Measurements from ENCODE around the gene HHAT. TPM values are rescaled to one million over a fixed set of nuclear protein-coding genes. Genes with fewer than 3 reads are reported as not detected.

The HHAT gene
- polyA plus RNA-seq, 3 donors: 1.4 to 1.8 (median 1.7) TPM

GRCh38 chr1:210669951-210670350, 341.2 kb downstream of the HHAT start:
- H3K27ac ChIP-seq (ENCODE audit: low read depth, low read length): no peak overlapping the region

DNA sequence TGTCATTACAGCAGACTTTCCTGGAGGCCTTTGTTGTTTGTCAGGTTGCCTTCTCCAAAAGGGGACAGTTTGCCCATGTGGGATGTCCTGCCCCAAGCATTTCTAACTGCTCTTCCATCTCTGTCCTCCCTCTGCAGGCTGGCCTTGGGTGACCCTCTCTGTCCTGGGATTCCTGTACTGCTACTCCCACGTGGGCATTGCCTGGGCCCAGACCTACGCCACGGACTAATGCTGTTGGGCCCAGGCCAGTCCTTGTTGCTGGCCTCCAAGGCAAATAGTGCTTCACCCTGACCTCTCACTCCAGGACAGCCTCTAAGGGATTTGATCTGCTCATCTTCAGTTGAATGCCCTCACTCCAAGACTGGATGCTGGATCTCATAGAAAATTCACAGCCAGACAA, 345.4 kb downstream of the HHAT start:
- H3K27ac ChIP-seq (ENCODE audit: low read depth, low read length): no peak overlapping the region
- 54 to 87% (median 71%) methylated on average over 3 of the region's 3 CpGs for WGBS, 3 donors

- no peak overlapping the region for H3K27ac ChIP-seq (ENCODE audit: low read depth, low read length)
- WGBS, 3 donors: 91 to 98% (median 95%) methylated on average over 3 of the region's 3 CpGs
These were observed 347.8 kb downstream of the HHAT start for GRCh38 chr1:210676539-210676938.

DNA sequence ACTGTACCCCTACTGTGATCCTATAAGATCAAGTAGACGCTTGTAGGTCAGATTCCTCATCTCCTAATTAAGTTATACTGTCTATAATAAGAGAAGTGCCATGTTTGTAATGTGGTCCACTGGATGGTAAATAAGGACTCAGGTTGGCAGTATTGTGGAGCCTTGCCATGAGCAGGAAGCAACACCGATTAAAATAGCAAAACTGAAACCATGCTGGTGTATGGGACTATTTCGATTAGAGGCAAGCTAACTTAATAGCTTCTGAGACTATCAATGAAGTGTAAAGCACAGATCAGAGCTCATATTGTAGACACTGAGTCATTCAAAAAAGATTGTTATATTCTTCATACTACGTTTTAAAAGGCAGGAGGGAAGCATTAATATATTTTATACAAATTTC, 348.8 kb downstream of the HHAT start:
- WGBS, 3 donors: 79 to 93% (median 90%) methylated on average over 4 of the region's 4 CpGs
- H3K27ac ChIP-seq (ENCODE audit: low read depth, low read length): no peak overlapping the region

DNA sequence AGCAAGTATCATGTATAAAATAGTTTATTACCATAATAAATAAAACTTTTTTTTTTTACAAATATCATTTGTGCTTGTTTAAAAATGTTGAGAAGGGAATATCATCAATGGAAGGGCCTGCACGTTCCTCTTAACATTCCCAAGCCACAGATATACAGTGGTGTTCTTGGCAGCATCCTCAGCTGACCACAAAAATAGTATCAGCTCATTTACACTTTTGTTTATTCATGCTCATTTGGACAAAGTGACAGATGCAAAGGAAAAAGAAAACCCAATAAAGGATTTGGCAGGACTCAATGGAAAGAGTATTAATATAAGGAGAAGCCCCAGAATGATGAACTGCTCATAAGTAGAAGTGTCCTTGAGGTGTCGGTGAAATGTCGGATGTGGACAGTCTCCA, 349.6 kb downstream of the HHAT start:
- no peak overlapping the region for H3K27ac ChIP-seq (ENCODE audit: low read depth, low read length)
- 87 to 88% (median 88%) methylated on average over 3 of the region's 3 CpGs for WGBS, 3 donors

- H3K27ac ChIP-seq (ENCODE audit: low read depth, low read length): no peak overlapping the region
- 68 to 84% (median 70%) methylated on average over 7 of the region's 7 CpGs for WGBS, 3 donors
These were observed 352.5 kb downstream of the HHAT start for GRCh38 chr1:210681158-210681557.

GRCh38 chr1:210683403-210684047, 354.8 kb downstream of the HHAT start:
- no peak overlapping the region for H3K27ac ChIP-seq (ENCODE audit: low read depth, low read length)
- 93 to 95% (median 95%) methylated on average over 33 of the region's 33 CpGs for WGBS, 3 donors

DNA sequence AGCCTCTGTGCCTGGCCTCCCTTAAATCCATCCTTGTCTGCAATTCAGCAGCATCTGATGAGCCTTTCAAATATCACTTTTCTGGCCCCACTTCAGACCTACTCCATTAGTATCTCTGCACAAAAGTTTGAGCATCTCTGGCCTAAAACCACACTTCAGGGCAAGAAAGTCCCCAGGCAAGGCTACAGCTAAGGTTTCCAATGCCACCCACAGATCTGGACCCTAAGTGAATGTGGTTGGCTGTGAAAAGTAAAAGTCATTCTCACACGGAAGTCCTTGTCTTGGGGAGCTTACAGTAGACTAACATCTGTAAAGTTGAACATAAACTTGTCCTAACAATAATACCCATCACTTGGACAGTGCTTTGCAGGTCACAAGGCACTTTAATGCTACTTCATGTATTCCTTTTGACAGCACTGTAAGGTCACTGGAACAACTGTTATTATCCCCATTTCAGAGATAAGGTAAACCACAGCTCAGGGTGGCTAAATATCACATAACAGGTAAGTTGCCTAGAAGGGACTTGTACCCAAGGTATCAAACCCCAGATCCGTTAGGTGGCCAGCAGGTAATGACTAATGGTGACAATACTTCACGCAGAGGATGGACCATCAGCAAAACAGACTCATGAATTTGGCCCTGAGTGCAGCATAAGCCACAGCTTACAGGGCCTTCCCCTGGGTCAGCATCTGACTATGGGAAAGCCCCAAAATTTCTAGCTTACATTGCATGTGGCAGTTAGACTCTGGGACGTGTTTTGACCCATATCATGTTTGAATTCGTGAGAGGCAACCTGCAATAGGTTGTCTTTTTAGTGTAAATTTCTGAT, 356.0 kb downstream of the HHAT start:
- H3K27ac ChIP-seq (ENCODE audit: low read depth, low read length): no peak overlapping the region
- 63 to 78% (median 68%) methylated on average over 5 of the region's 5 CpGs for WGBS, 3 donors

DNA sequence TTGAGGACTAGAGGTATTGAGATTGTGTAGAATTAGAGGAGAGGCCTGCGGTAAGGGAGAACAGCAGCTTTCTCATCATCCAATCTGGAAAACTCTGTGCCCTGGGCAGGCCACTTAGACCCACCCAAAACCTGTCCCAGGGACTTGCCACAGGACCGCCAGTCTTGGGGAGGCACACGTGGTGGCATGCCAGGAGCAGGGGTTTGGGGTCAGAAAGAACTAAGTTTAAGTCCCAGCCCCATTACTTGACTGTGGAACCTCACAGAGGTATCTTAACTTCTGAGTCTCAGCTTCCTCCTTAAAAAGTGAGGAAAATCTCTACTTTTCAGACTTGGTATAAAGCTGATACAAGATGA, 356.6 kb downstream of the HHAT start:
- no peak overlapping the region for H3K27ac ChIP-seq (ENCODE audit: low read depth, low read length)
- 87 to 93% (median 93%) methylated on average over 3 of the region's 3 CpGs for WGBS, 3 donors

DNA sequence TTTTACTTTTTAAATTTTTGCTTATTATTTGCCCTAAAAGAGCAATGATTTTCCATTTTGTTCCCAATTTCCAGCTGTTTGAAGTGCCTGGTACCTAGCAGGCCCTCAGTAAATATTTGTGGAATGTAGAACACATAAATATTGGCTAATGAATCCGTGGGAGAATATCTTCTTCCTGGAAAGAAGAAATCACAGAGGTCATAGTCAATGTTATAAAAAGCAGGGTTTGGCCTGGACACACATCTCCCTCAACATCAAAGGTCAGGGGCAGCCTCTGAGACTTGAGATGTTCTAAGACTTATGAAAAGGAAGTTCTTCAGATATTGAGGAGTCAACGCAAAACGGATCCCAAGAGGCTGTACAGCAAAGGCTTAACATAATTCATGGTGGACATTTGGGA, 358.1 kb downstream of the HHAT start:
- 38 to 50% (median 41%) methylated on average over 3 of the region's 3 CpGs for WGBS, 3 donors

DNA sequence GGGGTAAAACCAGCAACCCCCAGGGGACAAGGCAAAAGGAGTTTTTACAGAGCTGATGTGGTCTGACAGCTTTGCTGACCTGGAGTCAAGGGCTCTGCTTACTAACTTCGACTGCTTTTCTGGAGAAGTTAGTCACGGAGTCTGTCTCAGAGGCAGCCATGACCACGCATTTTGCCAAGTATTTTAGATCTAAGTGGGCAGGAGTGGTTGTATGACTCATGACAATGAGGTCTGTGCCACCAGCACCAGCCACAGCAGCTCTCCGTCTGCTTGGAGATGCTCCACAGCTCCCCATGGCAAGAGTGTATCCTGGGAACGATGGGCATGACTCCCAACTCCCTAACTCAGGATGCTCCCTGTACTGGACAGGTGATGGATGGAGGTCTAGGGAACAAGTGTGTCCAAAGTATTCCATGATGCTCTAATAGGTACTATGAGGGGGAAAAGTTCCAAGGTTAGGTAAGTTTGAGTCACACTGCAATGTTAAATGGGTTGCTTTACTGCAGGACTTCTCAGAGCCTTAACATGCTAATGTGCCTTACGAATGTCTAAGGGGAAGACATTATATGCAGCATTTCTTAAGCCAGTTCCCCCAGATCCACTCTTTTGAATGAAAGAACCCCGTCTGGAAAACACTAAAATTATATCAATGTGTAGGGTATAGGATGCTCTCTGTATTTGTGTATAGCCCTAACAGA, 359.0 kb downstream of the HHAT start:
- WGBS, 3 donors: 80 to 84% (median 80%) methylated on average over 7 of the region's 7 CpGs
- no peak overlapping the region for H3K27ac ChIP-seq (ENCODE audit: low read depth, low read length)

More for the DNA sequence above, 358.1 kb downstream of the HHAT start:
- H3K27ac ChIP-seq (ENCODE audit: low read depth, low read length): no peak overlapping the region

GRCh38 chr1:210688512-210689234, 360.0 kb downstream of the HHAT start:
- 80 to 91% (median 87%) methylated on average over 1 of the region's 1 CpG for WGBS, 3 donors
- no peak overlapping the region for H3K27ac ChIP-seq (ENCODE audit: low read depth, low read length)

DNA sequence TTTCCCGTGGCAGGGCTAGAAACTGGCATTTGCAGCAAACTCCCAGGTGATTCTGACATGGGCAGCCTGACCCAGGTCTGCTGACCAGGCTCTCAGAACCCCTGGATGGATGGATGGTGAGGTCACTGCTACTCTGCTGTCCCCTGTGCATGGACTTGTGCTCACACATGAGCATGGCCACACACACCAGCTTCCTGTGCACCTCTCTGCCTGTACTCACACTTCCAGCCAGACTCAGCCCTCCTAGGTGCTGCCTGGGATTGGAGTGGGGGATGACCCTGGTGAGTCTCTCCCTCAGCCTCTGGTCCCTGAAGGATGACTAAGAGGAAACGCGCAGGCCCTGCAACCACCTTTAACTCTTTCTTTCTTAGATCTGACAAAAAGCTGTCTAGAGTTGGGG, 361.1 kb downstream of the HHAT start:
- H3K27ac ChIP-seq (ENCODE audit: low read depth, low read length): no peak overlapping the region
- 77 to 87% (median 79%) methylated on average over 3 of the region's 3 CpGs for WGBS, 3 donors

DNA sequence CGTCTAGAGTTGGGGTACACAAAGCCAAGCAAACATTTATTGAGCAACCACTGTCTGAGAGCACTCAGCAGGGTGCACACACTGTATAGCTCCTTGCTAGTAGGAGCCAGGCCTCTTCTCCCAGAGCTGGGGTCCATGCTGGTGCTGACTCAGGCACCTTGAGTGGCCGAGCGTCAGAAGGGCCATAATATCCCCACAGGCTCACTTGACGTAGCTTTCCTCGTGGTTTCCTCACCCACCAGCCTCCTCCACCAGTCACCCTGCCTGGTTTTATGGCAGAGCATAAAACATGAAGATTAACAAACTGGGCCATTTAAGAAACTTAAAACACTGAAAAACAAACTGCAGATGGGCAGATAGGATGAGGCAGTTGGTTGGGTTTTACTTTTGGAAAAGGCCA, 361.5 kb downstream of the HHAT start:
- 78 to 95% (median 94%) methylated on average over 5 of the region's 5 CpGs for WGBS, 3 donors
- no peak overlapping the region for H3K27ac ChIP-seq (ENCODE audit: low read depth, low read length)

DNA sequence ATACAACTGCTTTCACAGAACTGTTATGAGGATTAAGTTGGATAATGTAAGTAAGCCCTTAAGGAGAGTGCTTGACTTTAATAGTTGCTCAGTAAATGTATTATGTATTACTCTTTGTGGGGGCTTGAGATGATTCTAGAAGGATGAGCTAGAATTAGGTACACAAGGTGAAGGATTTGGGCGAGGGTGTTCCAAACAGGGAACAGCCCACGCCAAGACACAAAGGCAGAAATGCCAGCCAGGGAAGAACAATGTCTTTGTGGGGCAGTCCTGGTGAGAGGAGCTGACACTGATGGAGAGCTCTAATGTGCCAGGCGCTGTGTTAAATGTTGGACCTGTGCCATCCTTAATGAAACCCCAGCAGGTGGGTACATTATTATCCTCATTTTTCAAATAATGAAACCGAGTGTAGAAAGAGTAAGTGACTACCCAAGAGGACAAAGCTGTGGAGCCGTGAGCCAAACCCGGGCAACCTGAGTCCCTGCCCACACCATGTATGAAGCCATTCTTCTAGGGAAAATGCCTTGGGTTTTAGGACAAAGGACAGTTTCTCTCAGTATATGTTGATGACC, 362.4 kb downstream of the HHAT start:
- 87 to 94% (median 91%) methylated on average over 6 of the region's 6 CpGs for WGBS, 3 donors
- H3K27ac ChIP-seq (ENCODE audit: low read depth, low read length): no peak overlapping the region

- H3K27ac ChIP-seq (ENCODE audit: low read depth, low read length): no peak overlapping the region
- WGBS, 3 donors: 43 to 77% (median 53%) methylated on average over 7 of the region's 7 CpGs
These were observed 364.1 kb downstream of the HHAT start for GRCh38 chr1:210692796-210693195.

DNA sequence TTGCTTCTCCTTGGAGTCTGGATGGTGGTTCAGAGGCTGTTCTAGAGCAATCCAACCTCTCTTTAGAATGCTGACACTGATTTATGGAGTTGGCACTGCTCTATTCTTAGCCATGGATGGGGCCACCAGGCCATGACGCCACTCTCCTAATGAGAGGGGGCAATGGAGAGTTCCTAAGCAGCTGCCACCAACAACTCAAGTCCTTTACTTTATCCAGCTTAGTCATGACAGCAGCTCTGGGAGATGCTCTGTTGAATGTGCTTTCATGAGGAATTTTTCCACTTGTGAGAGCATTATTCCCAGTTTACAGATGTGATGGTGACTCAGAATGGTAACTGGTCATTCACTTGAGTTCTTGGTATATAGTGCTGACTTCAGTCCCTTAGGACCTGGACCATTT, 366.3 kb downstream of the HHAT start:
- WGBS, 3 donors: 64 to 81% (median 70%) methylated on average over 1 of the region's 1 CpG
- H3K27ac ChIP-seq (ENCODE audit: low read depth, low read length): no peak overlapping the region

- 67 to 77% (median 74%) methylated on average over 1 of the region's 1 CpG for WGBS, 3 donors
- H3K27ac ChIP-seq (ENCODE audit: low read depth, low read length): no peak overlapping the region
These were observed 368.0 kb downstream of the HHAT start for GRCh38 chr1:210696709-210697108.

DNA sequence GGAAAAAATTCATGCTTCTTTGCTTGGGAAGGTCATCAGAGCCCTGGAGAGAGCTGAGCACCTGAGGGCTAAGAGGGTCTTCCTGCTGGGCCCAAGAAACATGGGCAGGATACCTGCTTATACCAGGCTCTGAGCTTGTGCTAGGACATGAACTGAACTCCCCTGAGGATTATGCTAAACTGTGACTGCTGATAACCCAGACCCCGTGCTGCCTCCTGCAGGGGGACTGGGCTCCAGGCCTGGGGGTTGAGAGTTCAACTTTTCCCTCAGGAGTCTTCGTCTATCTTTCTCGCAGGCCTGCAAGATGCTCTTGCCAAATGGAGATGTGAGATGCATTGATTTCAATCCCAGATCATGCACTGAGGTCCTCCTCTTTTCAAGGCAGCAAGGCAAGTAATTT, 368.5 kb downstream of the HHAT start:
- 56 to 71% (median 60%) methylated on average over 3 of the region's 3 CpGs for WGBS, 3 donors
- H3K27ac ChIP-seq (ENCODE audit: low read depth, low read length): no peak overlapping the region
